Smooth muscle cell (in vitro differentiated cells): Measurements from ENCODE around the gene HEATR9. TPM values are rescaled to one million over a fixed set of nuclear protein-coding genes. Genes with fewer than 3 reads are reported as not detected.

Source experiments
- DNase-seq: peaks from one replicate; lab custom pipeline; 2025; ENCODE audit not compliant: unreplicated experiment; lab: John Stamatoyannopoulos, UW
- H2AFZ ChIP-seq: fragments of 200-600 bp; sonication (generic); 2 replicates; pipeline ENCODE4 v1.6.0; 2016; ENCODE audit warnings: antibody characterized with exemption, low read depth, mild to moderate bottlenecking
- H3F3A ChIP-seq: fragments of 200-600 bp; sonication (generic); 2 replicates; pipeline ENCODE4 v1.6.0; 2017; ENCODE audit warnings: antibody characterized with exemption, low read depth
- H3K27ac ChIP-seq: fragments of 200-600 bp; sonication (generic); 2 replicates; pipeline ENCODE4 v1.5.1; 2016; ENCODE audit warnings: low read depth, mild to moderate bottlenecking
- H3K27me3 ChIP-seq: fragments of 200-600 bp; sonication (generic); 2 replicates; pipeline ENCODE4 v1.6.1; 2016; ENCODE audit warnings: low read depth, mild to moderate bottlenecking
- H3K36me3 ChIP-seq: fragments of 200-600 bp; sonication (generic); 2 replicates; pipeline ENCODE4 v1.5.1; 2016; ENCODE audit warnings: low read depth
- H3K4me1 ChIP-seq: fragments of 200-600 bp; sonication (generic); 2 replicates; pipeline ENCODE4 v1.5.1; 2016; ENCODE audit warnings: low read depth
- H3K4me2 ChIP-seq: fragments of 200-600 bp; sonication (generic); 2 replicates; pipeline ENCODE4 v1.6.0; 2016; ENCODE audit warnings: mild to moderate bottlenecking
- H3K4me3 ChIP-seq: fragments of 200-600 bp; sonication (generic); 2 replicates; pipeline ENCODE4 v1.5.1; 2016; ENCODE audit warnings: mild to moderate bottlenecking
- H3K79me2 ChIP-seq: fragments of 200-600 bp; sonication (generic); 2 replicates; pipeline ENCODE4 v1.6.0; 2016; ENCODE audit warnings: low read depth, mild to moderate bottlenecking
- H3K9ac ChIP-seq: fragments of 200-600 bp; sonication (generic); 2 replicates; pipeline ENCODE4 v1.6.0; 2016; ENCODE audit warnings: low read depth
- H3K9me3 ChIP-seq: fragments of 200-600 bp; sonication (generic); replicated peaks from 2 replicates; pipeline ENCODE4 v1.5.1; 2016; ENCODE audit warnings: low read depth
- H4K20me1 ChIP-seq: fragments of 200-600 bp; sonication (generic); 2 replicates; pipeline ENCODE4 v1.6.0; 2016; ENCODE audit warnings: low read depth
- CTCF ChIP-seq: fragments of 200-600 bp; sonication (generic); IDR thresholded peaks from 2 replicates; pipeline ENCODE4 v1.5.1; 2017; ENCODE audit warnings: borderline replicate concordance, mild to moderate bottlenecking, antibody characterized with exemption; ENCODE audit not compliant: insufficient read depth, poor library complexity, severe bottlenecking
- WGBS: methylation state at CpG from one replicate; pipeline ENCODE4 v1.1.7; 2016; ENCODE audit warnings: low lambda C conversion rate; 5-methylcytosine and 5-hydroxymethylcytosine counted together
- polyA plus RNA-seq: library from polyadenylated mRNA; unstranded; fragments of >200 nt; fragmentation: Nextera tagmentation; extraction: Ambion mirVana; gene quantifications from 2 replicates; pipeline ENCODE4 v1.2.1, GENCODE V29; 2016
- total RNA-seq: library from RNA; depleted of rRNA; stranded (reverse); fragments of >200 nt; gene quantifications from 2 replicates; pipeline ENCODE4 v1.2.3, GENCODE V29; 2014

HEATR9 gene
- total and polyA plus RNA-seq, 2 experiments from 2014 or later, result not detected

GRCh38 chr17:35892091-35893035 is 23.7 kb upstream of the HEATR9 start:
- no peak for DNase-seq
- Histone ChIP-seq H3K79me2 (no peaks in the 10 kb centered on the region), H4K20me1 (no peaks in the 10 kb centered on the region), H3K4me2 (peak overlapping the region; percentile 15), H3K4me1 (peaks cover 15% of the 10 kb centered on the region), H3F3A (peaks cover 10% of the 10 kb centered on the region), H3K9me3 (no peaks in the 10 kb centered on the region), H2AFZ (peak overlapping the region; percentile 13), H3K36me3 (no peaks in the 10 kb centered on the region), H3K9ac (no peak overlapping the region), H3K27ac (peak overlapping the region; percentile 77), H3K4me3 (no peak overlapping the region), H3K27me3 (no peaks in the 10 kb centered on the region)
- no peak for TF ChIP-seq CTCF
- 35% methylated on average over 6 of the region's 6 CpGs for WGBS

GRCh38 chr17:35891269-35891668 is 22.6 kb upstream of the HEATR9 start:
- Histone ChIP-seq H3K27me3 (no peaks in the 10 kb centered on the region), H3K9me3 (no peaks in the 10 kb centered on the region), H3K36me3 (no peaks in the 10 kb centered on the region), H3K4me3 (no peak overlapping the region), H3K4me1 (peaks cover 15% of the 10 kb centered on the region), H3K9ac (no peak overlapping the region), H4K20me1 (no peaks in the 10 kb centered on the region), H3K27ac (no peak overlapping the region), H3K4me2 (no peak overlapping the region), H2AFZ (no peak overlapping the region), H3K79me2 (no peaks in the 10 kb centered on the region), H3F3A (peaks cover 10% of the 10 kb centered on the region)
- WGBS, result 97% methylated on average over 4 of the region's 4 CpGs
- DNase-seq, result no peak
- no peak for TF ChIP-seq CTCF

- Histone ChIP-seq H3K9me3 (no peaks in the 10 kb centered on the region), H3K79me2 (no peaks in the 10 kb centered on the region), H3F3A (peaks cover 10% of the 10 kb centered on the region), H3K4me1 (peaks cover 15% of the 10 kb centered on the region), H3K27me3 (no peaks in the 10 kb centered on the region), H3K4me2 (no peak overlapping the region), H3K4me3 (no peak overlapping the region), H4K20me1 (no peaks in the 10 kb centered on the region), H3K9ac (no peak overlapping the region), H3K27ac (no peak overlapping the region), H2AFZ (no peak overlapping the region), H3K36me3 (no peaks in the 10 kb centered on the region)
- TF ChIP-seq CTCF, result no peak
- no peak for DNase-seq
- WGBS, result 76% methylated on average over 4 of the region's 4 CpGs
Observed at GRCh38 chr17:35890774-35891155, 22.1 kb upstream of the HEATR9 start.
